ENCODE data around the gene TKT.

GRCh38 chr3:53198996-53199395 lies 56.8 kb downstream of the TKT start:
- TF ChIP-seq TCF7L2 (IDR thresholded peaks at IDR 0.05; ENCODE audit: borderline replicate concordance, extremely low read depth, insufficient read depth, insufficient read length) (no peak), MAX (IDR thresholded peaks at IDR 0.05) (no peak), POLR2AphosphoS5 (IDR thresholded peaks at IDR 0.05; ENCODE audit: low read depth, low read length) (no peak), SIN3A (IDR thresholded peaks at IDR 0.05; ENCODE audit: low read depth) (no peak), POLR2A (IDR thresholded peaks at IDR 0.05; ENCODE audit: borderline replicate concordance, extremely low read depth, insufficient read depth, insufficient read length) (no peak), EZH2 (IDR thresholded peaks at IDR 0.05) (no peak), CEBPB (IDR thresholded peaks at IDR 0.05; ENCODE audit: low read depth) (no peak), YY1 (IDR thresholded peaks at IDR 0.05; ENCODE audit: extremely low read depth, insufficient replicate concordance, low read depth, low read length) (no peak), RAD21 (IDR thresholded peaks at IDR 0.05; ENCODE audit: low read depth) (no peak)
- TF ChIP-seq, protein P1, sequence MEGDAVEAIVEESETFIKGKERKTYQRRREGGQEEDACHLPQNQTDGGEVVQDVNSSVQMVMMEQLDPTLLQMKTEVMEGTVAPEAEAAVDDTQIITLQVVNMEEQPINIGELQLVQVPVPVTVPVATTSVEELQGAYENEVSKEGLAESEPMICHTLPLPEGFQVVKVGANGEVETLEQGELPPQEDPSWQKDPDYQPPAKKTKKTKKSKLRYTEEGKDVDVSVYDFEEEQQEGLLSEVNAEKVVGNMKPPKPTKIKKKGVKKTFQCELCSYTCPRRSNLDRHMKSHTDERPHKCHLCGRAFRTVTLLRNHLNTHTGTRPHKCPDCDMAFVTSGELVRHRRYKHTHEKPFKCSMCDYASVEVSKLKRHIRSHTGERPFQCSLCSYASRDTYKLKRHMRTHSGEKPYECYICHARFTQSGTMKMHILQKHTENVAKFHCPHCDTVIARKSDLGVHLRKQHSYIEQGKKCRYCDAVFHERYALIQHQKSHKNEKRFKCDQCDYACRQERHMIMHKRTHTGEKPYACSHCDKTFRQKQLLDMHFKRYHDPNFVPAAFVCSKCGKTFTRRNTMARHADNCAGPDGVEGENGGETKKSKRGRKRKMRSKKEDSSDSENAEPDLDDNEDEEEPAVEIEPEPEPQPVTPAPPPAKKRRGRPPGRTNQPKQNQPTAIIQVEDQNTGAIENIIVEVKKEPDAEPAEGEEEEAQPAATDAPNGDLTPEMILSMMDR (IDR thresholded peaks at IDR 0.05 in 2 of 3, conservative IDR thresholded peaks at IDR 0.05 in 1 of 3; ENCODE audit: borderline replicate concordance in 1 of 3, insufficient read depth in 1 of 3, low read depth in 2 of 3, low read length in 2 of 3), result no peak
- TF ChIP-seq, protein P2, sequence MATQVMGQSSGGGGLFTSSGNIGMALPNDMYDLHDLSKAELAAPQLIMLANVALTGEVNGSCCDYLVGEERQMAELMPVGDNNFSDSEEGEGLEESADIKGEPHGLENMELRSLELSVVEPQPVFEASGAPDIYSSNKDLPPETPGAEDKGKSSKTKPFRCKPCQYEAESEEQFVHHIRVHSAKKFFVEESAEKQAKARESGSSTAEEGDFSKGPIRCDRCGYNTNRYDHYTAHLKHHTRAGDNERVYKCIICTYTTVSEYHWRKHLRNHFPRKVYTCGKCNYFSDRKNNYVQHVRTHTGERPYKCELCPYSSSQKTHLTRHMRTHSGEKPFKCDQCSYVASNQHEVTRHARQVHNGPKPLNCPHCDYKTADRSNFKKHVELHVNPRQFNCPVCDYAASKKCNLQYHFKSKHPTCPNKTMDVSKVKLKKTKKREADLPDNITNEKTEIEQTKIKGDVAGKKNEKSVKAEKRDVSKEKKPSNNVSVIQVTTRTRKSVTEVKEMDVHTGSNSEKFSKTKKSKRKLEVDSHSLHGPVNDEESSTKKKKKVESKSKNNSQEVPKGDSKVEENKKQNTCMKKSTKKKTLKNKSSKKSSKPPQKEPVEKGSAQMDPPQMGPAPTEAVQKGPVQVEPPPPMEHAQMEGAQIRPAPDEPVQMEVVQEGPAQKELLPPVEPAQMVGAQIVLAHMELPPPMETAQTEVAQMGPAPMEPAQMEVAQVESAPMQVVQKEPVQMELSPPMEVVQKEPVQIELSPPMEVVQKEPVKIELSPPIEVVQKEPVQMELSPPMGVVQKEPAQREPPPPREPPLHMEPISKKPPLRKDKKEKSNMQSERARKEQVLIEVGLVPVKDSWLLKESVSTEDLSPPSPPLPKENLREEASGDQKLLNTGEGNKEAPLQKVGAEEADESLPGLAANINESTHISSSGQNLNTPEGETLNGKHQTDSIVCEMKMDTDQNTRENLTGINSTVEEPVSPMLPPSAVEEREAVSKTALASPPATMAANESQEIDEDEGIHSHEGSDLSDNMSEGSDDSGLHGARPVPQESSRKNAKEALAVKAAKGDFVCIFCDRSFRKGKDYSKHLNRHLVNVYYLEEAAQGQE (IDR thresholded peaks at IDR 0.05; ENCODE audit: low read depth), result no peak

All from HCT116 (cell line).